Measurements from ENCODE around the gene GRHL1.

- TF ChIP-seq POLR2A (IDR thresholded peaks at IDR 0.05) (no peak), CTCF (IDR thresholded peaks at IDR 0.05 in 8 of 11, conservative IDR thresholded peaks at IDR 0.05 in 3 of 11) (no peak), POLR2AphosphoS5 (IDR thresholded peaks at IDR 0.05) (no peak)
Measured at GRCh38 chr2:9941196-9941995, 10.1 kb upstream of the GRHL1 start.
